Measurements from ENCODE around the gene ANGPTL3. TPM values are rescaled to one million over a fixed set of nuclear protein-coding genes. Genes with fewer than 3 reads are reported as not detected.
A peak's percentile ranks its signal among the peaks of the same experiment; 100 is the strongest.

Gene ANGPTL3
- total and polyA plus RNA-seq, 2 of the 13 experiments (the other 11 are each of a cell fraction or from before 2014, with no cell fraction given): 0.40 to 0.51 TPM

DNA sequence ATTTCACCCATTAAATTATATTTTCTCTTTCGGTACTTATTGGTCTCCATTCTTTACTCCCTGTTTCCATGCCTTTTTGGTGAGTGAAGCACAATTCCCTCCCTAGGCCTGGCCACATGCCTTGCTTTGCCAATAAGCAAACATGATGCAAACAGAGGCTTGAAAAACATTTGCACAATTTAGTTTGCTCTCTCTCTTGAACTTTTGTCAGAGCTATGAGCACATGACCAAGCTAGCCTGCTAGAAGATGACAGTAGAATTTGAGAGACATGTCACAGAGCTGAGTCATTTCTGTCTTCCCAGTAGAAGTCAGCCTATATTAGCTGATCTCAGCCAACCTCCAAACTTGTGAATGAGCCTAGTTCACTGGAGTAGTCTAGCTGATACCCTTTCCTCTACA, 24.6 kb downstream of the ANGPTL3 start (continued):
- TF ChIP-seq ZNF580 (CRISPR knock-in tag; IDR thresholded peaks at IDR 0.05; ENCODE audit: borderline replicate concordance, low read depth): peak; percentile 69; the same call in 1 of the 2 replicates
- TF ChIP-seq TCF12 (IDR thresholded peaks at IDR 0.05): no peak
- 0 out of 2 replicates have a peak, but pooled peaks have one; percentile 38 for TF ChIP-seq TCF12 (CRISPR knock-in tag; IDR thresholded peaks at IDR 0.05)
- no peak for TF ChIP-seq ZNF678 (CRISPR knock-in tag; IDR thresholded peaks at IDR 0.05)
- peak in 1 of 2 experiments; percentile 96; a peak in 2 of 4 replicates for TF ChIP-seq KLF16 (CRISPR knock-in tag; IDR thresholded peaks at IDR 0.05)
- TF ChIP-seq MED13 (CRISPR knock-in tag; IDR thresholded peaks at IDR 0.05): no peak
- TF ChIP-seq ZNF556 (CRISPR knock-in tag; IDR thresholded peaks at IDR 0.05; ENCODE audit: borderline replicate concordance): peak; percentile 88; the same call in 1 of the 2 replicates
- peak; percentile 52; the same call in 1 of the 2 replicates for TF ChIP-seq SNAPC5 (CRISPR knock-in tag; IDR thresholded peaks at IDR 0.05; ENCODE audit: borderline replicate concordance)
- no peak for TF ChIP-seq TRIM24 (CRISPR knock-in tag; IDR thresholded peaks at IDR 0.05)
- 0 out of 2 replicates have a peak, but pooled peaks have one; percentile 67 for TF ChIP-seq SMYD3 (CRISPR knock-in tag; IDR thresholded peaks at IDR 0.05)
- TF ChIP-seq, protein P1, sequence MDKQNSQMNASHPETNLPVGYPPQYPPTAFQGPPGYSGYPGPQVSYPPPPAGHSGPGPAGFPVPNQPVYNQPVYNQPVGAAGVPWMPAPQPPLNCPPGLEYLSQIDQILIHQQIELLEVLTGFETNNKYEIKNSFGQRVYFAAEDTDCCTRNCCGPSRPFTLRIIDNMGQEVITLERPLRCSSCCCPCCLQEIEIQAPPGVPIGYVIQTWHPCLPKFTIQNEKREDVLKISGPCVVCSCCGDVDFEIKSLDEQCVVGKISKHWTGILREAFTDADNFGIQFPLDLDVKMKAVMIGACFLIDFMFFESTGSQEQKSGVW (CRISPR knock-in tag; IDR thresholded peaks at IDR 0.05; ENCODE audit: borderline replicate concordance): no peak
- TF ChIP-seq, protein P2, sequence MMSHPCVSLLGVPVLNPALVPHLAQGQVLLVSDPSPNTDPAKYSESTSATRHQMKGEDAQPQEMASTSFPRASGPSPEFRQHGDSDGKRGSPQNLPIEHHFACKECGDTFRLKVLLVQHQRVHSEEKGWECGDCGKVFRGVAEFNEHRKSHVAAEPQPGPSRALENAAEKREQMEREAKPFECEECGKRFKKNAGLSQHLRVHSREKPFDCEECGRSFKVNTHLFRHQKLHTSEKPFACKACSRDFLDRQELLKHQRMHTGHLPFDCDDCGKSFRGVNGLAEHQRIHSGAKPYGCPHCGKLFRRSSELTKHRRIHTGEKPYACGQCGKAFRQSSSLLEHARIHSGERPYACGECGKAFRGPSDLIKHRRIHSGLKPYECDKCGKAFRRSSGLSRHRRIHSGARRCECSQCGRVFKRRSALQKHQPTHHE (CRISPR knock-in tag; IDR thresholded peaks at IDR 0.05; ENCODE audit: borderline replicate concordance): no peak; the same call in 1 of the 2 replicates
- 0 out of 2 replicates have a peak, but pooled peaks have one; percentile 17 for TF ChIP-seq ZNF629 (CRISPR knock-in tag; conservative IDR thresholded peaks at IDR 0.05)
- TF ChIP-seq, protein P3, sequence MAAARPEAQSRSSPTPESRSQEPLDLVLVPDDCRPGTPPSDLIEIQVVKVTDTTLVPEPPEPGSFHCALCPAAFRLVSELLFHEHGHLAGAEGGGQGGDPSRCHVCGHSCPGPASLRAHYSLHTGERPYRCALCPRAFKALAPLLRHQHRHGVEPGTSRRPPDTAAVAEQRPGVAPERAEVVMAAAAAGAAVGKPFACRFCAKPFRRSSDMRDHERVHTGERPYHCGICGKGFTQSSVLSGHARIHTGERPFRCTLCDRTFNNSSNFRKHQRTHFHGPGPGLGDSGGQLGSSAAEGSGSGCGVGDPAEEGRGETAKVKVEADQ (CRISPR knock-in tag; IDR thresholded peaks at IDR 0.05; ENCODE audit: borderline replicate concordance): peak; percentile 29; the same call in 1 of the 2 replicates
- TF ChIP-seq ZNF12 (CRISPR knock-in tag; IDR thresholded peaks at IDR 0.05): peak; percentile 90
- peak; percentile 57; the same call in 1 of the 2 replicates for TF ChIP-seq THAP7 (CRISPR knock-in tag; IDR thresholded peaks at IDR 0.05)
- TF ChIP-seq ZBED4 (CRISPR knock-in tag; IDR thresholded peaks at IDR 0.05; ENCODE audit: borderline replicate concordance): 0 out of 2 replicates have a peak, but pooled peaks have one; percentile 64
- peak; percentile 55; the same call in 1 of the 2 replicates for TF ChIP-seq ZNF652 (CRISPR knock-in tag; IDR thresholded peaks at IDR 0.05; ENCODE audit: borderline replicate concordance, low read depth)
- TF ChIP-seq PAX8 (CRISPR knock-in tag; IDR thresholded peaks at IDR 0.05; ENCODE audit: borderline replicate concordance): no peak
- no peak for TF ChIP-seq ZNF883 (CRISPR knock-in tag; IDR thresholded peaks at IDR 0.05; ENCODE audit: not compliant biosample characterization)
- no peak; the same call in 1 of the 2 replicates for TF ChIP-seq RXRA (CRISPR knock-in tag; IDR thresholded peaks at IDR 0.05)
